ENCODE results near the gene STAP2.

DNA sequence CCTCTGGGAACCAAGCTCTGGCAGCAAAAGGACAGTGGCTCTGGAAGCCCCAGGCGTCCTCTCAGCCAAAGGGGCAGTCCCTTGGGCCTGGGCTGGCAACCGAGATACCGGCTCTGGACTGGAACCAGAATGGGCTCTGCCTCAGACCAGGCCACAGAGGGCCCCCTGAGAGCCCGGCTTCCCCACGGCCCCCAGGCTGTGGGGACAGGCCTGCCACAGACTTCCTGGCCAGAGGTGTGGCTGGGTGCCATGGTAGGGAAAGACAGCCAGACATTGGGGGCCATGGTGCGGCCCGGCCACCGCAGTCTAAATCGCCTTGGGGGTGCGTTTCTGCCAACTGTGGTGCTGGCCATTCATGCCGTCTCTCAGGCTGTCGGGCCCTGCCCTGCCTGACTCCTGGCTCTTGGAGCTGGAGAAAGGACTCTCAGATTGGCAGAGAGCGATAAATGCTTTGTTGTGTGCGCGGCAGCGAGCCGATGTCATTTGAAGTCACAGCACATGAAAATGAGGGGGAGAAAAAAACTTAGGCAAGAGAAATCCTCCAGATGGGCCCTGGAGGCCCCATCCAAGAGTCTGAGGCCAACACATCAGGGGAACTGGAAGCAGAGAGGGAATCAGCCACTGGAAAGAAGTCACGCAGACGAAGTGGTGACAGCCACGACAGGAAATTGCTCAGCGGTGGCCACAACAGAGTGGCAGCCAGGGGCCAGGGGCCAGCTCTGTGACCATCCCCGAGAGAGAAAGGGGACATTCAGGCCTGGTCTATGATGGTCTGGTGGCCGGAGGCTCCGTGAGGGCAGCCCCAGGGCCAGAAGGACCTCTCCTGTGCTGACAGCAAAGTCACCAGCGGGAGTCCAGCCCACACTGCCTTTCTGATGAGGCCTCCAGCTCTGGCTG, 35.2 kb upstream of the STAP2 start:
- TF ChIP-seq, protein P1, sequence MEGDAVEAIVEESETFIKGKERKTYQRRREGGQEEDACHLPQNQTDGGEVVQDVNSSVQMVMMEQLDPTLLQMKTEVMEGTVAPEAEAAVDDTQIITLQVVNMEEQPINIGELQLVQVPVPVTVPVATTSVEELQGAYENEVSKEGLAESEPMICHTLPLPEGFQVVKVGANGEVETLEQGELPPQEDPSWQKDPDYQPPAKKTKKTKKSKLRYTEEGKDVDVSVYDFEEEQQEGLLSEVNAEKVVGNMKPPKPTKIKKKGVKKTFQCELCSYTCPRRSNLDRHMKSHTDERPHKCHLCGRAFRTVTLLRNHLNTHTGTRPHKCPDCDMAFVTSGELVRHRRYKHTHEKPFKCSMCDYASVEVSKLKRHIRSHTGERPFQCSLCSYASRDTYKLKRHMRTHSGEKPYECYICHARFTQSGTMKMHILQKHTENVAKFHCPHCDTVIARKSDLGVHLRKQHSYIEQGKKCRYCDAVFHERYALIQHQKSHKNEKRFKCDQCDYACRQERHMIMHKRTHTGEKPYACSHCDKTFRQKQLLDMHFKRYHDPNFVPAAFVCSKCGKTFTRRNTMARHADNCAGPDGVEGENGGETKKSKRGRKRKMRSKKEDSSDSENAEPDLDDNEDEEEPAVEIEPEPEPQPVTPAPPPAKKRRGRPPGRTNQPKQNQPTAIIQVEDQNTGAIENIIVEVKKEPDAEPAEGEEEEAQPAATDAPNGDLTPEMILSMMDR (IDR thresholded peaks at IDR 0.05): no peak
- no peak for TF ChIP-seq POLR2AphosphoS5 (IDR thresholded peaks at IDR 0.05)

Data from prostate gland (tissue), 2 donors.